HepG2 (cell line): ENCODE data around the gene PTGIR. TPM values are rescaled to one million over a fixed set of nuclear protein-coding genes. Genes with fewer than 3 reads are reported as not detected.

ENCODE experiments used
- CBFB ChIP-seq: sonication (generic); formaldehyde crosslinking; IDR thresholded peaks from 2 replicates; pipeline ENCODE4 v1.4.0; 2020; ENCODE audit warnings: missing genetic modification reagents
- CEBPG ChIP-seq: IDR thresholded peaks from 2 replicates; pipeline ENCODE4 v1.6.1; 2016
- HES4 ChIP-seq: sonication (generic); formaldehyde crosslinking; IDR thresholded peaks from 2 replicates; pipeline ENCODE4 v1.9.0; 2021; ENCODE audit warnings: mild to moderate bottlenecking, missing genetic modification reagents, borderline replicate concordance
- HNF4A ChIP-seq: sonication (generic); formaldehyde crosslinking; IDR thresholded peaks from 2 replicates; pipeline ENCODE4 v1.4.0; 2020; ENCODE audit warnings: missing genetic modification reagents
- HOMEZ ChIP-seq: IDR thresholded peaks from 2 replicates; pipeline ENCODE4 v1.6.1; 2016; ENCODE audit warnings: low read depth
- LCORL ChIP-seq, 2 experiments: fragments of 450-650 bp in 1 of 2; sonication (generic) in 1 of 2; formaldehyde crosslinking in 1 of 2; IDR thresholded peaks; 2 replicates each; pipeline versions ENCODE4 v1.5.0 to v1.6.1; 2017 to 2020; ENCODE audit warnings: antibody characterized with exemption in 1 of 2, missing genetic modification reagents in 1 of 2
- NR2C2 ChIP-seq: sonication (generic); formaldehyde crosslinking; IDR thresholded peaks from 2 replicates; pipeline ENCODE4 v1.4.0; 2020; ENCODE audit warnings: missing genetic modification reagents, mild to moderate bottlenecking, moderate library complexity, borderline replicate concordance
- ONECUT2 ChIP-seq: sonication (generic); formaldehyde crosslinking; IDR thresholded peaks from 2 replicates; pipeline ENCODE4 v1.4.0; 2020; ENCODE audit warnings: missing genetic modification reagents
- POLR2AphosphoS5 ChIP-seq: IDR thresholded peaks from 2 replicates; pipeline ENCODE4 v1.6.1; 2012; ENCODE audit warnings: low read depth, low read length
- SKI ChIP-seq: fragments of 450-650 bp; IDR thresholded peaks from one replicate; pipeline ENCODE4 v1.6.1; 2018; ENCODE audit warnings: mild to moderate bottlenecking; ENCODE audit not compliant: partially characterized antibody
- U2AF1 ChIP-seq: fragments of 200-400 bp; formaldehyde crosslinking; optimal IDR thresholded peaks from 2 replicates; pipeline ENCODE3; 2017; ENCODE audit warnings: mild to moderate bottlenecking, low read depth, low read length
- ZFP62 ChIP-seq: sonication (generic); formaldehyde crosslinking; IDR thresholded peaks from 2 replicates; pipeline ENCODE4 v1.4.0; 2020; ENCODE audit warnings: missing genetic modification reagents
- ZNF101 ChIP-seq: sonication (generic); formaldehyde crosslinking; IDR thresholded peaks from 2 replicates; pipeline ENCODE4 v1.4.0; 2020; ENCODE audit warnings: mild to moderate bottlenecking, low read depth, missing genetic modification reagents, borderline replicate concordance
- ZNF160 ChIP-seq: sonication (generic); formaldehyde crosslinking; IDR thresholded peaks from 2 replicates; pipeline ENCODE4 v1.8.0; 2022; ENCODE audit warnings: mild to moderate bottlenecking, inconsistent platforms, missing genetic modification reagents
- ZNF205 ChIP-seq: IDR thresholded peaks from 2 replicates; pipeline ENCODE4 v1.6.1; 2018; ENCODE audit warnings: missing biosample characterization, missing genetic modification reagents
- ZNF567 ChIP-seq: sonication (generic); formaldehyde crosslinking; IDR thresholded peaks from 2 replicates; pipeline ENCODE4 v1.8.1; 2023; ENCODE audit warnings: mild to moderate bottlenecking, missing genetic modification reagents, borderline replicate concordance
- ZNF724P ChIP-seq: sonication (generic); formaldehyde crosslinking; IDR thresholded peaks from 2 replicates; pipeline ENCODE4 v1.8.0; 2022; ENCODE audit warnings: missing genetic modification reagents, borderline replicate concordance
- ZNF800 ChIP-seq: sonication (generic); formaldehyde crosslinking; IDR thresholded peaks from 2 replicates; pipeline ENCODE4 v1.4.0; 2020; ENCODE audit warnings: missing genetic modification reagents
- ZSCAN9 ChIP-seq: IDR thresholded peaks from 2 replicates; pipeline ENCODE4 v1.6.1; 2016; ENCODE audit warnings: borderline replicate concordance
- polyA plus RNA-seq, 8 experiments: library from polyadenylated mRNA; depleted of rRNA in 3 of 8; stranded (reverse) in 7 of 8; unstranded in 1 of 8; fragments of >200 nt; fragmentation: Illumina TruSeq in 4 of 8; extraction: Trizol in 4 of 8; gene quantifications; 2 replicates each; pipeline versions ENCODE4 v1.2.1 to v1.2.3, GENCODE V29; 2011 to 2016; ENCODE audit warnings: low read depth in 4 of 8, missing spikeins in 1 of 8, mixed read lengths in 1 of 8; ENCODE audit not compliant: insufficient read depth in 1 of 8
- total RNA-seq, 5 experiments: library from RNA; depleted of rRNA; stranded (reverse); fragments of >200 nt; fragmentation: Illumina TruSeq; extraction: Trizol; gene quantifications; 2 replicates each; pipeline ENCODE4 v1.2.3, GENCODE V29; 2016; ENCODE audit warnings: low read depth in 1 of 5
- TF ChIP-seq, protein P1 (sequence below): sonication (generic); formaldehyde crosslinking; IDR thresholded peaks from 2 replicates; pipeline ENCODE4 v1.4.0; 2020; ENCODE audit warnings: missing genetic modification reagents, borderline replicate concordance
- TF ChIP-seq, protein P2 (sequence below): sonication (generic); formaldehyde crosslinking; IDR thresholded peaks from 2 replicates; pipeline ENCODE4 v1.8.0; 2022; ENCODE audit warnings: mild to moderate bottlenecking, missing genetic modification reagents, moderate library complexity

Gene PTGIR
- total and polyA plus RNA-seq, 2 of the 13 experiments (the other 11 are each of a cell fraction or from before 2014, with no cell fraction given) = not detected

DNA sequence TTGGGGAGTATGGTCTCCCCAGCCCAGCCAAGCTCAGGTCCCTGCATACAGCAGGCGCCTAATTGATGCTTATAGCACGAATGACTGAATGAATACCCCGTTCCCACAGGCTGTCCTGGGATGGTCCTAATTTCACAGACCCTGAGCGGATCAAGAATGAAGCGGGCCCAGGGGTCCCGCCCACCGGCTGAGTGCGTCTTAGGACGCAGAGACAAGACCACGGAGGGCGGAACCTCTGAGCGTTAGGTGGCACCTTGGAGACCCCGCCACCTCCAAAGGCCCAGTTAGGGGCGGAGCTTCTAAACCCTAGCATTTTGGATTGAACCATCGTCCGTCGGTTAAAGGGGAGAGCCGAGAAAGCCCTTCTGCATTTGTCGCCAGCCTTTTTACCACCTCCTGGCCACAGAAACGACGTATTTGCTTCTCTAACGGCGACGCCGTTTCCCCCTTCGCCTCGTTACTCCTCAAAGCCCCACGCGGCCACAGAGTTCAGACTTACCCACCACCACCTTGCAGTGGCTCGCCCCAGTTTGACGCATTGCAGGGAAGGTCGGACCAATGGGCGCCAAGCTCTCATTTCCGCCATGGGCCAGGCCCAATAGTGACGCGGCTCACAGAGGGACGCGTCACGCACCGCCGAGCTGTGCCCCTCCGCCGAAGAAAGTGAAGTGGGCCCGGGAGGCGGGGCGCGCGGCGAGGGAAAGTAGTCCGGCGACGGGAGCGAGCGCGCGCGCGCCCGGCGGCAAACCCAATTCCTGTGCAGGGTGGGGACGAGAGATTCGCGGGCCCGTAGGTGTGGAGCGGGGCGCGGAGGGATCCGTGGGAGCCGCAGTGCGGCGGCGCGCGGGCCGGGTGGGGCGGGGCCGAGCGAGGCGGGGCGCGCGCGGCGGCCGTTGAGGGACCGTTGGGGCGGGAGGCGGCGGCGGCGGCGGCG, 24.2 kb downstream of the PTGIR start (continued):
- TF ChIP-seq HOMEZ (CRISPR knock-in tag) = peak; percentile 94
- TF ChIP-seq, protein P1, sequence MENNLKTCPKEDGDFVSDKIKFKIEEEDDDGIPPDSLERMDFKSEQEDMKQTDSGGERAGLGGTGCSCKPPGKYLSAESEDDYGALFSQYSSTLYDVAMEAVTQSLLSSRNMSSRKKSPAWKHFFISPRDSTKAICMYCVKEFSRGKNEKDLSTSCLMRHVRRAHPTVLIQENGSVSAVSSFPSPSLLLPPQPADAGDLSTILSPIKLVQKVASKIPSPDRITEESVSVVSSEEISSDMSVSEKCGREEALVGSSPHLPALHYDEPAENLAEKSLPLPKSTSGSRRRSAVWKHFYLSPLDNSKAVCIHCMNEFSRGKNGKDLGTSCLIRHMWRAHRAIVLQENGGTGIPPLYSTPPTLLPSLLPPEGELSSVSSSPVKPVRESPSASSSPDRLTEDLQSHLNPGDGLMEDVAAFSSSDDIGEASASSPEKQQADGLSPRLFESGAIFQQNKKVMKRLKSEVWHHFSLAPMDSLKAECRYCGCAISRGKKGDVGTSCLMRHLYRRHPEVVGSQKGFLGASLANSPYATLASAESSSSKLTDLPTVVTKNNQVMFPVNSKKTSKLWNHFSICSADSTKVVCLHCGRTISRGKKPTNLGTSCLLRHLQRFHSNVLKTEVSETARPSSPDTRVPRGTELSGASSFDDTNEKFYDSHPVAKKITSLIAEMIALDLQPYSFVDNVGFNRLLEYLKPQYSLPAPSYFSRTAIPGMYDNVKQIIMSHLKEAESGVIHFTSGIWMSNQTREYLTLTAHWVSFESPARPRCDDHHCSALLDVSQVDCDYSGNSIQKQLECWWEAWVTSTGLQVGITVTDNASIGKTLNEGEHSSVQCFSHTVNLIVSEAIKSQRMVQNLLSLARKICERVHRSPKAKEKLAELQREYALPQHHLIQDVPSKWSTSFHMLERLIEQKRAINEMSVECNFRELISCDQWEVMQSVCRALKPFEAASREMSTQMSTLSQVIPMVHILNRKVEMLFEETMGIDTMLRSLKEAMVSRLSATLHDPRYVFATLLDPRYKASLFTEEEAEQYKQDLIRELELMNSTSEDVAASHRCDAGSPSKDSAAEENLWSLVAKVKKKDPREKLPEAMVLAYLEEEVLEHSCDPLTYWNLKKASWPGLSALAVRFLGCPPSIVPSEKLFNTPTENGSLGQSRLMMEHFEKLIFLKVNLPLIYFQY (CRISPR knock-in tag) = peak; percentile 65; the same call in 1 of the 2 replicates
- peak; percentile 49 for TF ChIP-seq U2AF1
- no peak for TF ChIP-seq ZNF724P
- peak; percentile 84 for TF ChIP-seq SKI
- TF ChIP-seq ZNF800 = no peak
- TF ChIP-seq ZFP62 (CRISPR knock-in tag) = no peak
- no peak for TF ChIP-seq HNF4A (CRISPR knock-in tag)
- TF ChIP-seq CEBPG (CRISPR knock-in tag) = 0 out of 2 replicates have a peak, but pooled peaks have one; percentile 26
- no peak for TF ChIP-seq ZNF567 (CRISPR knock-in tag)
- TF ChIP-seq ZNF160 = no peak; the same call in 1 of the 2 replicates
- TF ChIP-seq CBFB = peak; percentile 91
- no peak for TF ChIP-seq ZNF101 (CRISPR knock-in tag)
- no peak for TF ChIP-seq HES4
- TF ChIP-seq NR2C2 (CRISPR knock-in tag) = peak; percentile 60; the same call in 1 of the 2 replicates
- TF ChIP-seq ONECUT2 (CRISPR knock-in tag) = no peak
- TF ChIP-seq, protein P2, sequence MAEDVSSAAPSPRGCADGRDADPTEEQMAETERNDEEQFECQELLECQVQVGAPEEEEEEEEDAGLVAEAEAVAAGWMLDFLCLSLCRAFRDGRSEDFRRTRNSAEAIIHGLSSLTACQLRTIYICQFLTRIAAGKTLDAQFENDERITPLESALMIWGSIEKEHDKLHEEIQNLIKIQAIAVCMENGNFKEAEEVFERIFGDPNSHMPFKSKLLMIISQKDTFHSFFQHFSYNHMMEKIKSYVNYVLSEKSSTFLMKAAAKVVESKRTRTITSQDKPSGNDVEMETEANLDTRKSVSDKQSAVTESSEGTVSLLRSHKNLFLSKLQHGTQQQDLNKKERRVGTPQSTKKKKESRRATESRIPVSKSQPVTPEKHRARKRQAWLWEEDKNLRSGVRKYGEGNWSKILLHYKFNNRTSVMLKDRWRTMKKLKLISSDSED (CRISPR knock-in tag) = no peak
- TF ChIP-seq ZSCAN9 (CRISPR knock-in tag) = peak; percentile 69; the same call in 1 of the 2 replicates
- peak; percentile 88 for TF ChIP-seq POLR2AphosphoS5
- no peak for TF ChIP-seq LCORL (IDR thresholded peaks at IDR 0.05)
- TF ChIP-seq LCORL (CRISPR knock-in tag; IDR thresholded peaks at IDR 0.05) = peak; percentile 79
- 0 out of 2 replicates have a peak, but pooled peaks have one; percentile 31 for TF ChIP-seq ZNF205 (CRISPR knock-in tag)
